ENCODE results near the gene PRSS23. TPM values are rescaled to one million over a fixed set of nuclear protein-coding genes. Genes with fewer than 3 reads are reported as not detected.
"Not testable (repeated sequence)": the region's sequence is repeated elsewhere in the genome, so short reads cannot be mapped to it uniquely, and the experiment has no call there.

The PRSS23 gene
- total and polyA plus RNA-seq, 8 donors = 4.1 to 98.8 (median 28.1) TPM

GRCh38 chr11:86769219-86769618 lies 31.1 kb upstream of the PRSS23 start:
- Histone ChIP-seq H3K4me3 (no peak overlapping the region), H3K27me3 (no peaks in the 10 kb centered on the region), H3K27ac (no peak overlapping the region), H3K4me1 (no peaks in the 10 kb centered on the region), H3K36me3 (no peaks in the 10 kb centered on the region), H3K9me3 (no peaks in the 10 kb centered on the region)
- 36 to 50% (median 39%) methylated on average over 2 of the region's 2 CpGs for WGBS, 5 donors
- TF ChIP-seq POLR2AphosphoS5 (IDR thresholded peaks at IDR 0.05) (no peak), POLR2A (IDR thresholded peaks at IDR 0.05) (no peak), EP300 (IDR thresholded peaks at IDR 0.05) (no peak)
- intact Hi-C loops (cut with DNase I; ENCODE audit: low total_unique reads) = no loop called here
- no peak for DNase-seq

- H3K4me1 ChIP-seq; H3K36me3 ChIP-seq; H3K27me3 ChIP-seq; H3K27ac ChIP-seq; intact Hi-C loops (cut with DNase I; ENCODE audit: low total_unique reads); H3K4me3 ChIP-seq; H3K9me3 ChIP-seq; DNase-seq: not testable (repeated sequence)
- 90 to 98% (median 92%) methylated on average over 20 to 34 of the region's 34 CpGs for WGBS, 5 donors
These were observed 29.8 kb upstream of the PRSS23 start for GRCh38 chr11:86770473-86771027.

DNA sequence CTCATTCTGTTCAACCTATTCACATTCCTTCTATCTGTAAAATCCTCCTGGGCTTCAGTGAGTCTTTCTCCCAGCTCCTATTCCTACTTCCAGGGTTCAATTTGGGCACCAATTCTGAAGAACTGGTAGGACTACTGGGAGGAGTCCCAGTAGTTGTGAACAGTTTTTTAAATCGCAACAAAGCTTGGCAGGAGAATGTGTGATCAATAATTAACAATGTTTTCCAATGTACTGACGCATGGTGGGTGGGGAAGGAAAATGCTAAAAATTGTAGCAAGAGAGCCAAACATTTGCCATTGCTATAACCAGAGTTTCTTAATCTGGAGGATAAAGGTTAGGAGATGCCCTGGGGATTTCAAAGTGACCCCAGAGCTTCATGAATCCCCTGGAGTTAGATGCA lies 27.3 kb upstream of the PRSS23 start:
- WGBS, 5 donors = 36 to 70% (median 50%) methylated on average over 2 of the region's 2 CpGs
- intact Hi-C loops (cut with DNase I; ENCODE audit: low total_unique reads) = no loop called here

DNA sequence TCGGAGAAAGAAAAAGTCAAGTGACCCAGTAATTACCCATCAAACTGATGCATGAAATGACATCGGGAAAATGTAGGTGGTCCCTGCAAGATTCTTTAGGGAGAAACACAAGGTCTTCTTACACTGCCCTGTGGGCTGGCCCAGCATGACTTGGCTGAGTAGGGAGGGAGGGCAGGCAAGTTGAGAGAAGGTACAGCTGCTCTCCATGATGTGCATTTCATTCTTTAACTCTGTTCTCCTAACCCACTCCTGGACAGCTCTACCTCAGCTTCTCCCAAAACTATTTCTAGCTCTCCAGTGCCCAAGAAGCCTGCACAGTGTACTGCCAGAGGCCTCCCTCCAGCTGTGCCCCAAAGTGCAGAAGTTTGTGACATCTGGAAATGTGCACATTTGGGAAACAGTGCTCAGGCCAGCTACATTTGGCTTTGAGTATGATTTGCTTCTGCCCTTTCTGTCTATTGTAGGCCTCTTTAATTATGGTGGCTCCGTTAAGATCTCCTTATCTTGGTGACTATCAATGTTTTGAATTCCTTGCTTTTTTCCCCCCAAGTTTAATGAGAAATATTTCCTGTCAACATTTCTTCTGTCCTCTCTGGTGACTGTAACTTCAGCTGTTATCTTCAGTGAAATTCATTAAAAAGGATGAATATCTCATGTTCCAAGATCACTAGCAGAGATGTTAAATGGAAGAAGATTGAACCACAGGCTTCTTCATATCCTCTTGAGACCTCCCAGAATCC lies 26.7 kb upstream of the PRSS23 start:
- H3K27me3 ChIP-seq = no peaks in the 10 kb centered on the region
- H3K9me3 ChIP-seq = no peaks in the 10 kb centered on the region
- H3K36me3 ChIP-seq = no peaks in the 10 kb centered on the region
- WGBS, 5 donors = 79 to 89% (median 86%) methylated on average over 3 of the region's 3 CpGs
- H3K27ac ChIP-seq = no peak overlapping the region
- no peaks in the 10 kb centered on the region for H3K4me1 ChIP-seq
- no peak for DNase-seq
- no peak overlapping the region for H3K4me3 ChIP-seq
- intact Hi-C loops (cut with DNase I; ENCODE audit: low total_unique reads) = no loop called here
- TF ChIP-seq POLR2AphosphoS5 (IDR thresholded peaks at IDR 0.05) (no peak), EP300 (IDR thresholded peaks at IDR 0.05) (no peak), CTCF (IDR thresholded peaks at IDR 0.05) (no peak), POLR2A (IDR thresholded peaks at IDR 0.05) (no peak)

More for the DNA sequence above, 27.3 kb upstream of the PRSS23 start:
- no peaks in the 10 kb centered on the region for H3K36me3 ChIP-seq
- H3K27me3 ChIP-seq = no peaks in the 10 kb centered on the region
- H3K4me3 ChIP-seq = no peak overlapping the region
- no peak overlapping the region for H3K27ac ChIP-seq
- no peaks in the 10 kb centered on the region for H3K9me3 ChIP-seq
- DNase-seq = no peak
- TF ChIP-seq EP300 (IDR thresholded peaks at IDR 0.05) (no peak), POLR2AphosphoS5 (IDR thresholded peaks at IDR 0.05) (no peak)
- H3K4me1 ChIP-seq = no peaks in the 10 kb centered on the region

DNA sequence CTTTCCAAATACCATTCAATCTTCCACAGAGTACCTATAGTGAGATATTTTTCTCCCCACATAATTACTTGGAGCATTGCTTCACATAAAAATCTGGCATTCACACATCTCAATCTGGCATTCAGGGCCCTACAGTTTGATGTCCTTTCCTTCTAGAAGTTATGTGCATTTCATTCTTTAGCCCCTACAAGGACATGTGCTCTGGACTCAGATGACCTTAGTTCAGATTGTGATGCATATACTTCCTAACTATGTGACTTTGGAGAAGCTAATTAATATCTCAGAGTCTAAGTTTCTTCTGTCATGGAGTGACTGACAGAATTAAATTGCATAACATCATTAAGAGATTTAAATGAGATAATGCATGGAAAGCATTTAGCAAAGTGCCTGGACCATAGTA lies 25.9 kb upstream of the PRSS23 start:
- H3K36me3 ChIP-seq = no peaks in the 10 kb centered on the region
- no peak overlapping the region for H3K4me3 ChIP-seq
- TF ChIP-seq EP300 (IDR thresholded peaks at IDR 0.05) = no peak
- TF ChIP-seq CTCF (IDR thresholded peaks at IDR 0.05) = no peak
- TF ChIP-seq POLR2AphosphoS5 (IDR thresholded peaks at IDR 0.05) = no peak
- TF ChIP-seq POLR2A (IDR thresholded peaks at IDR 0.05) = no peak
- no peak overlapping the region for H3K27ac ChIP-seq
- no peaks in the 10 kb centered on the region for H3K4me1 ChIP-seq
- no peaks in the 10 kb centered on the region for H3K9me3 ChIP-seq
- intact Hi-C loops (cut with DNase I; ENCODE audit: low total_unique reads) = no loop called here
- no peaks in the 10 kb centered on the region for H3K27me3 ChIP-seq
- no peak for DNase-seq

DNA sequence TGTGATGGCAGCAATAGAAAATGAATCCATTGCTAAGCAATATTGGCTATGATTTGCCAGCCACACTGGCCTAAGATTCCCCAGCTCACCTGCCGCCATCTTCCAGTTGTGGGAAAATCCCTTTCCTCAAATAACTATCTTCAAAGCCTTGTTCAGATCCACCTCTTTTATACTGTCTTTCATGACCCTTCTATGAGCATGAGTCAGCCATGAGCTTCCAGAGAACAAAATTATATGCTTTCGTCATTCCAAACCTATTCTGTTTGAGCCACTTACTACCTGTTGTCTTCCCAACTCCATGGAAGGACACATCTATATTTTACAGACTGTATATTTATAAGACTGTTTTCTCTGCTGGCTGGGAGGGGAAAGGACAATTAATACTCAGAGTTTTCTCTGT lies 25.0 kb upstream of the PRSS23 start:
- TF ChIP-seq CTCF (IDR thresholded peaks at IDR 0.05) (no peak), POLR2AphosphoS5 (IDR thresholded peaks at IDR 0.05) (no peak), POLR2A (IDR thresholded peaks at IDR 0.05) (no peak), EP300 (IDR thresholded peaks at IDR 0.05) (no peak)
- no peak overlapping the region for H3K4me3 ChIP-seq
- H3K36me3 ChIP-seq = no peaks in the 10 kb centered on the region
- no peaks in the 10 kb centered on the region for H3K4me1 ChIP-seq
- WGBS, 5 donors = 96 to 100% (median 99%) methylated on average over 2 of the region's 2 CpGs
- no peaks in the 10 kb centered on the region for H3K27me3 ChIP-seq
- no peak for DNase-seq
- H3K27ac ChIP-seq = no peak overlapping the region
- intact Hi-C loops (cut with DNase I; ENCODE audit: low total_unique reads) = no loop called here
- H3K9me3 ChIP-seq = no peaks in the 10 kb centered on the region
